Ovary (tissue), 3 donors: ENCODE data around the gene OPRD1.

Experiments used
- EP300 ChIP-seq: sonication (generic); formaldehyde crosslinking; IDR thresholded peaks from one replicate; pipeline ENCODE4 v1.6.1; 2017; ENCODE audit warnings: antibody characterized with exemption
- TF ChIP-seq, protein P1 (sequence below), 3 donors: fragments of 450-650 bp in 2 of 3; fragments of 200-600 bp in 1 of 3; IDR thresholded peaks; one replicate each; pipeline versions ENCODE4 v1.5.1 to v1.8.0; 2016 to 2022; ENCODE audit warnings: antibody characterized with exemption in 3 of 3, mild to moderate bottlenecking in 1 of 3
- donor health status: DM: no; HTN: no; CAD: no.

DNA sequence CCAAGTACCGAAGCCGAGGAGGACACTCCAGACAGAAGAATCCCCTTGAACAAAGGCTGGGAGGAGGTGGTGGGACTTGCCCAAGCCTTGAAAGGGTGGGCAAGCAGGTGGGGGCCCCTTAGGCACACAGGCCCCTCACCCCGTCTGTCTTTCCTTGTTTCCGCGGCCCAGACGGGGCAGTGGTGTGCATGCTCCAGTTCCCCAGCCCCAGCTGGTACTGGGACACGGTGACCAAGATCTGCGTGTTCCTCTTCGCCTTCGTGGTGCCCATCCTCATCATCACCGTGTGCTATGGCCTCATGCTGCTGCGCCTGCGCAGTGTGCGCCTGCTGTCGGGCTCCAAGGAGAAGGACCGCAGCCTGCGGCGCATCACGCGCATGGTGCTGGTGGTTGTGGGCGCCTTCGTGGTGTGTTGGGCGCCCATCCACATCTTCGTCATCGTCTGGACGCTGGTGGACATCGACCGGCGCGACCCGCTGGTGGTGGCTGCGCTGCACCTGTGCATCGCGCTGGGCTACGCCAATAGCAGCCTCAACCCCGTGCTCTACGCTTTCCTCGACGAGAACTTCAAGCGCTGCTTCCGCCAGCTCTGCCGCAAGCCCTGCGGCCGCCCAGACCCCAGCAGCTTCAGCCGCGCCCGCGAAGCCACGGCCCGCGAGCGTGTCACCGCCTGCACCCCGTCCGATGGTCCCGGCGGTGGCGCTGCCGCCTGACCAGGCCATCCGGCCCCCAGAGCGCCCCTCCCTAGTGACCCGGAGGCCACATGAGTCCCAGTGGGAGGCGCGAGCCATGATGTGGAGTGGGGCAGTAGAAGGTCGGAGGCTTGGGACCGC is 50.8 kb downstream of the OPRD1 start:
- TF ChIP-seq, protein P1, sequence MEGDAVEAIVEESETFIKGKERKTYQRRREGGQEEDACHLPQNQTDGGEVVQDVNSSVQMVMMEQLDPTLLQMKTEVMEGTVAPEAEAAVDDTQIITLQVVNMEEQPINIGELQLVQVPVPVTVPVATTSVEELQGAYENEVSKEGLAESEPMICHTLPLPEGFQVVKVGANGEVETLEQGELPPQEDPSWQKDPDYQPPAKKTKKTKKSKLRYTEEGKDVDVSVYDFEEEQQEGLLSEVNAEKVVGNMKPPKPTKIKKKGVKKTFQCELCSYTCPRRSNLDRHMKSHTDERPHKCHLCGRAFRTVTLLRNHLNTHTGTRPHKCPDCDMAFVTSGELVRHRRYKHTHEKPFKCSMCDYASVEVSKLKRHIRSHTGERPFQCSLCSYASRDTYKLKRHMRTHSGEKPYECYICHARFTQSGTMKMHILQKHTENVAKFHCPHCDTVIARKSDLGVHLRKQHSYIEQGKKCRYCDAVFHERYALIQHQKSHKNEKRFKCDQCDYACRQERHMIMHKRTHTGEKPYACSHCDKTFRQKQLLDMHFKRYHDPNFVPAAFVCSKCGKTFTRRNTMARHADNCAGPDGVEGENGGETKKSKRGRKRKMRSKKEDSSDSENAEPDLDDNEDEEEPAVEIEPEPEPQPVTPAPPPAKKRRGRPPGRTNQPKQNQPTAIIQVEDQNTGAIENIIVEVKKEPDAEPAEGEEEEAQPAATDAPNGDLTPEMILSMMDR (IDR thresholded peaks at IDR 0.05): no peak
- no peak for TF ChIP-seq EP300
